ENCODE measurements around the gene ZFYVE28.
"Not testable (repeated sequence)": the region's sequence is repeated elsewhere in the genome, so short reads cannot be mapped to it uniquely, and the experiment has no call there.

ZFYVE28 gene

DNA sequence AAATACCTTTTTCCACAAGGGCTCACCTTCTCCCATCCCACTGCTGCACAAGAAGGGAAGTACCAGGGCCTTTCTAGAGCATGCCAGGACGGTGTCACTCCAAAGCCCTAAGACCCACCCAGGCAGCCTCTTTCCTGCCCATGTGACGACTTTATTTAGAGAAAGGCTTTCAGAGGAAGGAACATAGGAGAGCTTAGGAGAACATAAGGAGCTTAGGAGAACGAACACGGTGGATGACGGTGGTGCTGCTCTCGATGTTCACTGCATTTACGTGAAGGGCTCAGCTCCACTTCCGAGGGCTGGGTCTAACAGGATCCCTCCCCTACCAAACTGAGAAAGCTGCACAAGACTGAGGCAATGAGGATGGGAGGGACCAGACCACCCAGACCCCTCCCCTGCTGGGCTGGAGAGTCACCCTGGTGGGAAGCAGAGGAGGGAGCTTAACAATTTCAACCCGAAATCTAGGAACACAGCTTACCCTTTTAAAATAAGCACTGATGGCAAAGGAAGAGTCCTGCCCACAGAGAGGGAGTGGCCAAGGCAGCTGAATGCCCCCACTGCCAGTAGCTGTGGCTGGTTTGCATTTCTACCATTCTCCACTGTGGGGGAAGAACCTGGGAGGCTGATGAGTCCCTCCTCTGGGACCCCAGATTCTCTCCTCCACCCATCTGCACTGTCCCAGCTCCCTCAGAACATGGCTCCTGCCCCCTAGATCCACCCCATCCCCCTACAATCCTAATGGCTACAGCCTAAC lies 29.8 kb downstream of the ZFYVE28 start:
- no peak for DNase-seq

- DNase-seq = no peak
These were observed 30.6 kb downstream of the ZFYVE28 start for GRCh38 chr4:2387829-2388228.

DNA sequence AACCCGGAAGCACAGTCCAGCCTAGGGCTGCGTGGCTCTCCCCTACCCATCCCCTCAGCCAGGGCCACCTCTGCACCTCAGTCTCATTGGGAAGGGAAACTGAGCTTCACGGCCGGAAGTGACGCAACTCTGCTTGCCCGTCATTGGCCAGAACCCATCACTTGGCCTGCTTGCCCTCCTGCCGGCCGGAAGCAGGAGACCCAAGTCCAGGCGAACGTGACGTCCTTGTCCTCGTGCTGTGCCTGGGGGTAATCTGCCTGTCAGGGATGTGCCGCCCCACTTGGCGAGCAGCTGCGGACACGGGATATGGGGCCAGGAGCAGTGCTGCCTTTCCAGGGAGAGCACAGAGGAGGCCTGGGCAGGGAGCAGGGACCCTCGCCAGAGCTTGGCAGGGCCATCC lies 31.2 kb downstream of the ZFYVE28 start:
- no peak for DNase-seq

- DNase-seq = no peak
These were observed 31.7 kb downstream of the ZFYVE28 start for GRCh38 chr4:2386717-2387116.

GRCh38 chr4:2385516-2385915 lies 32.9 kb downstream of the ZFYVE28 start:
- no peak for DNase-seq

DNA sequence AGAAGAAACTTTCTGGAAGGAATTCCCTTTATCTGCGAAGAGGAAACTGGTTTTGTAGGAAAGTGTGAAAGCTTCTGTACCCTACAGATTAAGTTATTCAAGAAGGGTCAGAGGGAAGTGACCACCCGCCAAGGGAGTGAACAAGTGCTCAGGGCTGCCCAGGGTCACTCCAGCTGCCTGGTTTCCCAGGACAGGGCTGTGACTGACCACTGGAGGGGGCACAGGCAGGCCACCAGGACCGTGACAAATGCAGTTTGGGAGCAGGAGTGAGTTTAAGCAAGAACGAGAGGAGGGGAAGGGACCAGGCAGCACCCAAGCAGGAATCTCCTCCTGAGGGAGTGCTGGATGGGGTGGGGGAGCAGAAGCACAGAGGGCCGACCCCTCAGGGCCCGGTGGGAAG lies 34.2 kb downstream of the ZFYVE28 start:
- no peak for DNase-seq

- DNase-seq = no peak
These were observed 34.7 kb downstream of the ZFYVE28 start for GRCh38 chr4:2383760-2384159.

DNA sequence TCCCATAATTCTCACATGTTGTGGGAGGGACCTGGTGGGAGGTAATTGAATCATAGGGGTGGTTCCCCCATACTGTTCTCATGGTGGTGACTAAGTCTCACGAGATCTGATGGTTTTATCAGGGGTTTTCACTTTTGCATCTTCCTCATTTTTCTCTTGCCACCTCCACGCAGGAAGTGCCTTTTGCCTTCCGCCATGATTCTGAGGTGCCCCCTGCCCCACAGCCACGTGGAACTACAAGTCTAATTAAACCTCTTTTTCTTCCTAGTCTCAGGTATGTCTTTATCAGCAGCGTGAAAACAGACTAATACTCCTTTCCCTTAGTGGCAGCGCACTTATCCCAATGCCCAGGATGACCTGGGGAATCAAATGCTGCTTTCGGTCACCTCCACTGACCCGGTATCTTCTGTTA lies 35.2 kb downstream of the ZFYVE28 start:
- not testable (repeated sequence) for DNase-seq

DNA sequence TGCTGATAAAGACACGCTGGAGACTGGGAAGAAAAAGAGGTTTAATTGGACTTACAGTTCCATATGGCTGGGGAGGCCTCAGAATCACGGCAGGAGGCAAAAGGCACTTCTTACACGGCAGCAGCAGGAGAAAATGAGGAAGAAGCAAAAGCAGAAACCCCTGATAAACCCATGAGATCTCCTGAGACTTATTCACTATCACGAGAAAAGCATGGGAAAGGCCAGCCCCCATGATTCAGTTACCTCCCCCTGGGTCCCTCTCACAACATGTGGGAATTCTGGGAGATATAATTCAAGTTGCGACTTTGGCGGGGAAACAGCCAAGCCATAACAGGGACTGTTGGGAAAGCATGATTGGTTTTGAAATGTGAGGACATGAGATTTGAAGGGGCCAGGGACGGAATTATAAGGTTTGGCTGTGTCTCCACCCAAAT lies 35.7 kb downstream of the ZFYVE28 start:
- not testable (repeated sequence) for DNase-seq

- DNase-seq = not testable (repeated sequence)
These were observed 37.9 kb downstream of the ZFYVE28 start for GRCh38 chr4:2380589-2380988.

GRCh38 chr4:2378898-2379297 lies 39.5 kb downstream of the ZFYVE28 start:
- DNase-seq = no peak

- no peak for DNase-seq
These were observed 40.0 kb downstream of the ZFYVE28 start for GRCh38 chr4:2378401-2378800.

DNA sequence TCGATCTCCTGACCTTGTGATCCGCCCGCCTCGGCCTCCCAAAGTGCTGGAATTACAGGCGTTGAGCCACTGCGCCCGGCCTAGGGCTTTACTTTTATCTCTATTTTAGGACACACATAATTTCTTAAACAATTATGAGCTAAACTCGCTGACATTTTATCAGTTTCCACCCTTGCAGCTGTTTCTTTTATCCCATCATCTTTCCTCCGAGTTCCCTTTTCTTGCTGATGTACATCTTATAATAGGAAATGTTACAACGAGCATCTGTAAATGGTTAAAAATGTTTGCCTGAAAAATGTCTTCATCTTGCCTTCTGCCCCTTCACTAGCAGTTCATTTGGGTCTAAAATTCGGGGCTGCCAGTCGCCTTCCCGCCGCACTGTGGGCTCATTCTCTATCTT lies 41.2 kb downstream of the ZFYVE28 start:
- DNase-seq = no peak

- no peak for DNase-seq
These were observed 43.0 kb downstream of the ZFYVE28 start for GRCh38 chr4:2375427-2375826.

- no peak for DNase-seq
These were observed 44.9 kb downstream of the ZFYVE28 start for GRCh38 chr4:2373532-2373931.

- DNase-seq = no peak
These were observed 45.9 kb downstream of the ZFYVE28 start for GRCh38 chr4:2372488-2373030.

DNA sequence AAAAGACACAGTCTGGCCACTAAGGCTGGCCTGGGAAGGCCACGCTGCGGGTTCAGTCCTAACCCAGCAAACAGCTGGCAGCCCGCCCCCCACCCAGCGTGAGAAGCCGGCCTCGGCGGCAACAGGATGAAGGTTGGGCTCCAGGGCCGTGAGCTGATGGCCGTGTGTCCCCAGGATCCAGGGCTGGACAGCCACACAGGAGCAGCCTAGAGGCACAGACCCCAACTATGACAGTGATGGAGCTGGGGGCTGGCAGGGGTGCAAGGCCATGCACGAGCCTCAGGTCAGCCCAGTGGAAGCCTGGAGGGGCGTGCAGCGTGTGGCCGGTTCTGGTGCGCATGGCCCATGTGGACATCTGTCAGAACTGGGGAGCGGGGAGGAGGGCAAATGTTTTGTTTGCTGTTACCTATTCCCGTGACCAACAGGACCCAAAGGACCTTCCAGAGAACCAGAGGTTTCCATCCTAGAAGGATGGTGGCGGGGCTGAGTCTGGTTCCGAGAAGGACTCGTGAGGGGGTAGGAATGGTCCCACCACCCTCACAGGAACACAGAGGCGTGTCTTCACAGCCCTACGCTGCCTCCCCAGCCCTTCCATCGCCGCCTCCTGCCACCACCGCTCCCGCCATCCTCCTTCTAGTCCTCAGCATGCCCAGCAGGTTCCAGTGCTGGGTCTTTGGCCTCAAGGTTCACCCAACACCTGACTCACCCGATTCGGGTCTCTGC lies 46.5 kb downstream of the ZFYVE28 start:
- DNase-seq = no peak

DNA sequence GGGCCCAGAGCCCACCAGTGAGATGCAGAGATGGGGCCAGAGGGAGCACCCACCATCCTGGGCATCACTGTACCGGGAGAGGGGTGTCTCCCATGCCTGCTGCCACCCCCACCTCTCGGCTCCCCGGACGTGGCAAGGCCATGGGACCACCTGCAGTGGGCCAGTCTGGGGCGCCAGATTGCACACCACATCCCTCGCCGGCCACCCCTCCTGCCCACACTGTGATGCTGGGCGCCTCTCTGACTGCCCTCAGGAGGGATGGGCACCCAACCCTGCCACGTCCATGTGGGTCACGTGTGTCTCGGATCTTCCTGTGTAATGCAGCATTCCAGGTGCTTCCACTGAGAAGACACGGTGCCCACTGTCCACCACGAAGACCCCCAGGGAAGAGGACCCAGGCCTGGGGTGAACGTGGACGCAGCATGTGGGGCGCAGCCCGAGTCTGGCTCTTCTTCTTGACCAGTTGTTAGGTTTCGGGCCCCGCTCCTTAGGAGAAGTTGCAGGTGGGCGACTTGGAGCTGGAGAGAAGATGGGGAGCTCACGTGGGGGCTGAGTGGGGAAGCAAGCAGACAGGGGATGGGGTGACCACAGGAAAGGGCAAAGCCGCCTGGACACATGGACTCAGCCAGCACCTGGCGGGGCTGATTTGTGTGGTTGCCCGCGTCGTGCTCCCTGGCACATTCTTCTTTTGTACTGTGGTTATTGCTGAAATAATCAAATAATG lies 47.7 kb downstream of the ZFYVE28 start:
- DNase-seq = no peak

- DNase-seq = no peak
These were observed 49.6 kb downstream of the ZFYVE28 start for GRCh38 chr4:2368746-2369437.

GRCh38 chr4:2367626-2368025 lies 50.8 kb downstream of the ZFYVE28 start:
- DNase-seq = no peak

GRCh38 chr4:2366252-2367192 lies 51.9 kb downstream of the ZFYVE28 start:
- no peak for DNase-seq

DNA sequence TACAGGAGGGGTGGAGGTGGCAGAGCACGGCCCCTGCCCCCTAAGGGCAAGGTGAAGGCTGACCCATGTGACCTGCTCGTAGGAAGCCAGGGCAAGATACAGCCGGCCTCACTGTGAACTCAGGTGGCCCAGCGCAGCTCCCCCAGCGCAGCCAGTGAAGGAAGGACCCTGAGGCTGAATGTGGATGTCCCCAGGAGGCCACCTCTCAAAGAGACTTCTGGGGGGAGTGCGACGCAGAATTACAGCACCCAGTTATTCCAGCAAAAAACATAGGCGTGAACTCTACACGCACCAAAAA lies 52.6 kb downstream of the ZFYVE28 start:
- no peak for DNase-seq
